ENCODE results near the gene HECW1.
A peak's percentile ranks its signal among the peaks of the same experiment; 100 is the strongest.
"Not testable (repeated sequence)": the region's sequence is repeated elsewhere in the genome, so short reads cannot be mapped to it uniquely, and the experiment has no call there.

The HECW1 gene

DNA sequence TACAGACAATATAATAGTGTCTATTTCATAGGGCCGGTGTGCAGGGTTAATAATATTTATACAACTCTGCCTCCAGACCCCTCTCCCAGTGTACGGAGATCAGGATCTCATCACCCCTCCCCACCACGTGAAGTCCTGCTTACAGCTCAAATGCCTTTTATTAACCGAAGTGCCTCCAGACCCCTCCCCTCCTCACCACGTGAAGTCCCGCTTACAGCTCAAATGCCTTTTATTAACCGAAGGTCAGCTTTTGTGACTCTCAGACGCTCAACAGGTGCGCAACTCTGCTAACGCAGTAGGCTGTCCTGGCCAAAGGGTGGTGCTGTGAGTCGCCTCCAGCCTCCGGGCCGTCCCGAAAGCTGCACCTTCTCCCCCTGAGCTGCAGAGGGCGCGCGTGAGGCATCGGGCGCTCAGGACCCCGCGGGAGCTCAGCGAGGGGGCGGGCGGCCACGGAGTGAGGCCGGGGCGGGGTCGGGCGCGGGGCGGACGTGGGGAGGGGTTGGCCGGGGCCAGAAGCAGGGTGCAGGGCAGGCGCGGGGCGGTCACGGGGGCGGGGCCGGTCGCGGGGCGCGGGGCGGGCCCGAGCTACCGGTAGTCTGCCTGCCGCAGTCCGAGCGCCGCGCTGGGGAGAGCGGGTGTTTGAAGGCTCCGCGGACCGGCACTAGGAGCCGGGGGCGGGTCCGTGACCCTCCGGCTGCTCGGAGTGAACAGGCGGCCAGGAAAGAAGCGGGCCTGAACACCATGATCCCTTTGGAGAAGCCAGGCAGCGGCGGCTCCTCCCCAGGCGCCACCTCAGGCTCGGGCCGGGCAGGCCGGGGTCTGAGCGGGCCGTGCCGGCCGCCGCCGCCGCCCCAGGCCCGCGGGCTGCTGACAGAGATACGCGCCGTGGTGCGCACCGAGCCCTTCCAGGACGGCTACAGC, 470.3 kb downstream of the HECW1 start, which contains the start of gene STK17A:
Gene STK17A (plus strand): TSS at position 606 of the 921 bp plus-strand sequence. CDS start 136 bp downstream, at position 742.
- peak within 1 kb of the TSS; percentile 54 for H3K4me2 ChIP-seq (ENCODE audit: low read length)
- no peak within 1 kb of the TSS for H4K5ac ChIP-seq (ENCODE audit: low read length)
- H4K8ac ChIP-seq (ENCODE audit: low read depth, low read length) = no peak within 1 kb of the TSS
- H3K4ac ChIP-seq (ENCODE audit: low read depth, low read length) = no peak within 1 kb of the TSS
- no peak within 1 kb of the TSS for H3K23ac ChIP-seq (ENCODE audit: low read length)
- no peak within 1 kb of the TSS for H2AK5ac ChIP-seq (ENCODE audit: low read length)
- peak within 1 kb of the TSS; percentile 84 for H3K9ac ChIP-seq (ENCODE audit: low read length)
- no peak within 1 kb of the TSS for H2BK120ac ChIP-seq (ENCODE audit: low read depth, low read length)
- H3K56ac ChIP-seq (ENCODE audit: low read length) = peak within 1 kb of the TSS; percentile 95
- peak within 1 kb of the TSS; percentile 74 for H3K27ac ChIP-seq (ENCODE audit: low read depth, low read length)
- peaks cover 4% of the 10 kb centered on the region for H3K79me1 ChIP-seq (ENCODE audit: low read length)
- peak within 1 kb of the TSS; percentile 75 for H3K4me3 ChIP-seq (ENCODE audit: low read length)
- H3K79me2 ChIP-seq (ENCODE audit: control insufficient read depth, insufficient read depth, low read length) = peaks cover 8% of the 10 kb centered on the region
- no peak within 1 kb of the TSS for H2BK15ac ChIP-seq (replicated peaks; ENCODE audit: low read depth)
- peaks cover 6% of the 10 kb centered on the region for H3K4me1 ChIP-seq (ENCODE audit: control insufficient read depth, low read depth, low read length)
- H3K18ac ChIP-seq (ENCODE audit: low read length) = peak within 1 kb of the TSS; percentile 54
- H3K27me3 ChIP-seq (ENCODE audit: insufficient read depth, low read length, poor library complexity) = no peaks in the 10 kb centered on the region
- no CpG with 5 or more reads among the region's 83 CpGs for WGBS (ENCODE audit: extremely low coverage, insufficient coverage, low lambda C conversion rate)
- no peaks in the 10 kb centered on the region for H3K36me3 ChIP-seq (ENCODE audit: control insufficient read depth, insufficient read depth, low read length)
- H2BK5ac ChIP-seq (ENCODE audit: low read length) = no peak within 1 kb of the TSS
- peak; percentile 95 for DNase-seq

DNA sequence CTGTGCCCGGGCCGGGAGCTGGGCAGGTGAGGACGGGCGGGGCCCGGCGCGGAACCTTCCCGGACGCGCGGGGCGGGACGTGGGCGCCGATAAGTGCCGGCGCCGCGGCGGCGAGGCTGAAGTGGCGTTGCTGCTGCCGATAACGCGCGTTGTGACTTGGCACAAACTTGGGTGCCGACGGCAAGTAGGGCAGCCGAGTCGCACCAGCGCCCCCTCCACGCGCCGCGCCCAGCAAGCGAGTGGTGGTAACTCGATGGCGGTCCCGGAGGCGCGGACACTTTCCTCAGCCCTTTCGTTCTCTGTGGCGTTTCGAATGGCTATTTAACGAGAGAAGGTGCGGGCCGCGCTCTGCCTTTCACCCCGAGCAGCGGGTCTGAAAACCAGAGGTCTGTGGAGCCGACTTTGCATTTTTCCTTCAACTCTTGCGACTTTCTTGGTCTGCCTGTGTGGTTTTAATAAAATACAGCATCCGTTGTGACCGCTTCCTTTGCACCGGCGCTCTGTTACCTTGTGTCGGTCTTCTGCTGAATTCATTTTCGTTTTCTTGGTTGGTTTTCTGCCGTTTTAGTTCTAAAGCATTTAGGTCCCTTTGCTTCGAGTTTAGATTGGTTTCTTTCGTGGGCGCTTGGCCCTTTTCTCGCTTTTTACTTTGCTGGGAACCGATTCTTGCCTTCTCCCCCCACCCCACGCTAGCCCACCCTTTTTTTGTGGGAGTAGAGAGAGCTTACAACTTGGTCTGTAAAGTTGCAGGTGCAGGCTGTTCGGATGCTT, 471.2 kb downstream of the HECW1 start:
- no peak overlapping the region for H2BK120ac ChIP-seq (ENCODE audit: low read depth, low read length)
- peak overlapping the region; percentile 75 for H3K4me3 ChIP-seq (ENCODE audit: low read length)
- H3K23ac ChIP-seq (ENCODE audit: low read length) = no peak overlapping the region
- peak; percentile 55 for DNase-seq
- H3K27ac ChIP-seq (ENCODE audit: low read depth, low read length) = peak overlapping the region; percentile 74
- peaks cover 8% of the 10 kb centered on the region for H3K79me2 ChIP-seq (ENCODE audit: control insufficient read depth, insufficient read depth, low read length)
- no peak overlapping the region for H2BK5ac ChIP-seq (ENCODE audit: low read length)
- H2AK5ac ChIP-seq (ENCODE audit: low read length) = no peak overlapping the region
- H3K18ac ChIP-seq (ENCODE audit: low read length) = peak overlapping the region; percentile 54
- H3K27me3 ChIP-seq (ENCODE audit: insufficient read depth, low read length, poor library complexity) = no peaks in the 10 kb centered on the region
- H3K4me1 ChIP-seq (ENCODE audit: control insufficient read depth, low read depth, low read length) = peaks cover 6% of the 10 kb centered on the region
- no peak overlapping the region for H2BK15ac ChIP-seq (replicated peaks; ENCODE audit: low read depth)
- no peak overlapping the region for H4K5ac ChIP-seq (ENCODE audit: low read length)
- no peak overlapping the region for H3K4ac ChIP-seq (ENCODE audit: low read depth, low read length)
- no CpG with 5 or more reads among the region's 66 CpGs for WGBS (ENCODE audit: extremely low coverage, insufficient coverage, low lambda C conversion rate)
- H3K4me2 ChIP-seq (ENCODE audit: low read length) = peak overlapping the region; percentile 54
- peak overlapping the region; percentile 84 for H3K9ac ChIP-seq (ENCODE audit: low read length)
- no peak overlapping the region for H4K8ac ChIP-seq (ENCODE audit: low read depth, low read length)
- peak overlapping the region; percentile 95 for H3K56ac ChIP-seq (ENCODE audit: low read length)
- peaks cover 4% of the 10 kb centered on the region for H3K79me1 ChIP-seq (ENCODE audit: low read length)
- H3K36me3 ChIP-seq (ENCODE audit: control insufficient read depth, insufficient read depth, low read length) = no peaks in the 10 kb centered on the region

DNA sequence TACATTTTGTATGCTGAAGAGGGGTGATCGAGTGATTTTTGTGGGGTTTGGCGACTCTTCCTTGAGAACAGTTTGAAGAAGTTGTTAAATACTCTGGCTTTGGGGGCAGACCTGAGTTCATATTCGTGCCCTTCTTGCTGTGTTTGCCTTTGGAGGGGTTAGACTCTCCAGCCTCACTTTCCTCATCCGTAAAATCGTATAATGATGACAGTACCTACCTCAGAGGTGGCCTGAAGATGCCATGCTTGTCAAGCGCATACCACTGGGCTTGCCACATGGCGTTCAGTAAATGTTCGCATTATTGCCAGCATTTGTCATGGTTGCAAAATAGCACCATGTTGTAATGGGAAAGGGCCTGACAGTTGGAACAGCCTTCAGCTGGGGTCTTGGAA, 471.7 kb downstream of the HECW1 start:
- H3K79me1 ChIP-seq (ENCODE audit: low read length) = peaks cover 4% of the 10 kb centered on the region
- H3K36me3 ChIP-seq (ENCODE audit: control insufficient read depth, insufficient read depth, low read length) = no peaks in the 10 kb centered on the region
- no peak overlapping the region for H2BK15ac ChIP-seq (replicated peaks; ENCODE audit: low read depth)
- no peak overlapping the region for H3K4ac ChIP-seq (ENCODE audit: low read depth, low read length)
- peaks cover 10% of the 10 kb centered on the region for H3K79me2 ChIP-seq (ENCODE audit: control insufficient read depth, insufficient read depth, low read length)
- H3K56ac ChIP-seq (ENCODE audit: low read length) = peak overlapping the region; percentile 95
- no peak overlapping the region for H2BK120ac ChIP-seq (ENCODE audit: low read depth, low read length)
- peak; percentile 42 for DNase-seq
- no peak overlapping the region for H2AK5ac ChIP-seq (ENCODE audit: low read length)
- no peaks in the 10 kb centered on the region for H3K27me3 ChIP-seq (ENCODE audit: insufficient read depth, low read length, poor library complexity)
- peaks cover 6% of the 10 kb centered on the region for H3K4me1 ChIP-seq (ENCODE audit: control insufficient read depth, low read depth, low read length)
- no CpG with 5 or more reads among the region's 8 CpGs for WGBS (ENCODE audit: extremely low coverage, insufficient coverage, low lambda C conversion rate)
- peak overlapping the region; percentile 75 for H3K4me3 ChIP-seq (ENCODE audit: low read length)
- no peak overlapping the region for H3K27ac ChIP-seq (ENCODE audit: low read depth, low read length)
- no peak overlapping the region for H4K8ac ChIP-seq (ENCODE audit: low read depth, low read length)
- H2BK5ac ChIP-seq (ENCODE audit: low read length) = no peak overlapping the region
- H3K9ac ChIP-seq (ENCODE audit: low read length) = peak overlapping the region; percentile 84
- no peak overlapping the region for H3K23ac ChIP-seq (ENCODE audit: low read length)
- peak overlapping the region; percentile 54 for H3K4me2 ChIP-seq (ENCODE audit: low read length)
- no peak overlapping the region for H3K18ac ChIP-seq (ENCODE audit: low read length)
- no peak overlapping the region for H4K5ac ChIP-seq (ENCODE audit: low read length)

GRCh38 chr7:43584733-43585132, 472.3 kb downstream of the HECW1 start:
- not testable (repeated sequence) for H3K27me3 ChIP-seq (ENCODE audit: insufficient read depth, low read length, poor library complexity); H3K79me2 ChIP-seq (ENCODE audit: control insufficient read depth, insufficient read depth, low read length); H3K23ac ChIP-seq (ENCODE audit: low read length); H2BK5ac ChIP-seq (ENCODE audit: low read length); H3K4me1 ChIP-seq (ENCODE audit: control insufficient read depth, low read depth, low read length); H3K79me1 ChIP-seq (ENCODE audit: low read length); H3K56ac ChIP-seq (ENCODE audit: low read length); H3K9ac ChIP-seq (ENCODE audit: low read length); H2BK120ac ChIP-seq (ENCODE audit: low read depth, low read length); H3K4me3 ChIP-seq (ENCODE audit: low read length); H3K4ac ChIP-seq (ENCODE audit: low read depth, low read length); H3K18ac ChIP-seq (ENCODE audit: low read length); H4K5ac ChIP-seq (ENCODE audit: low read length); H2AK5ac ChIP-seq (ENCODE audit: low read length); H3K36me3 ChIP-seq (ENCODE audit: control insufficient read depth, insufficient read depth, low read length); H2BK15ac ChIP-seq (replicated peaks; ENCODE audit: low read depth); H4K8ac ChIP-seq (ENCODE audit: low read depth, low read length); H3K27ac ChIP-seq (ENCODE audit: low read depth, low read length)
- DNase-seq = peak; percentile 57
- peak overlapping the region; percentile 54 for H3K4me2 ChIP-seq (ENCODE audit: low read length)
- WGBS (ENCODE audit: extremely low coverage, insufficient coverage, low lambda C conversion rate) = no CpG with 5 or more reads among the region's 11 CpGs

DNA sequence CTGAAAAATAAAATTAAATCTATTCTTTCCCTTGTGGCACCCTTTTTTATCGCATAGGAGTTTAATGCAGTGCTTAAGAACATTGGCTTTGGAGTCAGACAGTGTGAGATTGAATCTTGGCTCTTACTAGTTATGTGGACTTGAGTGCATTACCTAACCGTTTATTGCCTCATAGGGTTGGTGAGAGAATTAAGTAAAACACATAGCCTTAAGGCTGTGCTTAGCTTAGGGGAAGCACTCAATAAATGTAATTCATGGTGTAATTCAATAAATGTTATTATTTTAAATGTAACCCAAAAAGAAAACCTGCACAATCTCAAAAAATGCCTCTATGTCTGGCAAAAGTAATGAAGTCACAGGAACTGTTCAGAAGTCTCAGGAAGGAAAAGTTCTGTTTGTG, 473.1 kb downstream of the HECW1 start:
- no peak overlapping the region for H3K4me2 ChIP-seq (ENCODE audit: low read length)
- DNase-seq = no peak
- no peak overlapping the region for H2BK120ac ChIP-seq (ENCODE audit: low read depth, low read length)
- peaks cover 10% of the 10 kb centered on the region for H3K79me2 ChIP-seq (ENCODE audit: control insufficient read depth, insufficient read depth, low read length)
- no peak overlapping the region for H4K5ac ChIP-seq (ENCODE audit: low read length)
- WGBS (ENCODE audit: extremely low coverage, insufficient coverage, low lambda C conversion rate) = no CpG with 5 or more reads among the region's 2 CpGs
- peaks cover 6% of the 10 kb centered on the region for H3K79me1 ChIP-seq (ENCODE audit: low read length)
- H2BK15ac ChIP-seq (replicated peaks; ENCODE audit: low read depth) = no peak overlapping the region
- H2AK5ac ChIP-seq (ENCODE audit: low read length) = no peak overlapping the region
- no peak overlapping the region for H3K27ac ChIP-seq (ENCODE audit: low read depth, low read length)
- H2BK5ac ChIP-seq (ENCODE audit: low read length) = no peak overlapping the region
- no peak overlapping the region for H3K4me3 ChIP-seq (ENCODE audit: low read length)
- no peak overlapping the region for H3K18ac ChIP-seq (ENCODE audit: low read length)
- no peaks in the 10 kb centered on the region for H3K27me3 ChIP-seq (ENCODE audit: insufficient read depth, low read length, poor library complexity)
- H3K36me3 ChIP-seq (ENCODE audit: control insufficient read depth, insufficient read depth, low read length) = no peaks in the 10 kb centered on the region
- no peak overlapping the region for H3K56ac ChIP-seq (ENCODE audit: low read length)
- H3K4ac ChIP-seq (ENCODE audit: low read depth, low read length) = no peak overlapping the region
- H4K8ac ChIP-seq (ENCODE audit: low read depth, low read length) = no peak overlapping the region
- H3K9ac ChIP-seq (ENCODE audit: low read length) = no peak overlapping the region
- H3K23ac ChIP-seq (ENCODE audit: low read length) = no peak overlapping the region
- H3K4me1 ChIP-seq (ENCODE audit: control insufficient read depth, low read depth, low read length) = peaks cover 6% of the 10 kb centered on the region

Measured in mesendoderm (in vitro differentiated cells).